HG03196 (cell line): ENCODE results near the gene IFTAP.
A peak's percentile ranks its signal among the peaks of the same experiment; 100 is the strongest.
"Not testable (repeated sequence)": the region's sequence is repeated elsewhere in the genome, so short reads cannot be mapped to it uniquely, and the experiment has no call there.

Experiments used
- ATAC-seq: cut with Tn5 transposase; IDR thresholded peaks from one replicate; pipeline ENCODE4 v1.9.1; 2021; ENCODE audit not compliant: unreplicated experiment

IFTAP gene

GRCh38 chr11:36635066-36635862 is 41.0 kb downstream of the IFTAP start:
- ATAC-seq = no peak

DNA sequence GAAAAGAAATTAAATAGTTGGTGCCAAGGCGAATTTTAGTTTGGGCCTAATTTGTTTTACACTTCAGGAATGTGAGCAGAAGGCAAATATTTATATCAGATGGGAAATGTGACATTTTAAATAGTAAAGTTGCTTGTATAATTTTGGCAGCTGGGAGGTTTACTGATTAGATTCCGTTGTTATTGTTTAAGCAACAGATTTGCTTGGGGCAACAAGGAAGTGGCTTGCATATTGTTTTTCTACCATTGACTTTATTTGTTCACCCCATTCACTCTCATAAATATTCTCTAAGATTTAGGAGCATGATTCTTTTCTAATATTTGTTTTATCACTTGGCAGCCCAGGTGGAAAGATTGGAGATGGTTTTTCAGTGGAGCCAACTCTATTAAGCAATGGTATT is 44.3 kb downstream of the IFTAP start:
- ATAC-seq = no peak

- ATAC-seq = no peak
These were observed 63.4 kb downstream of the IFTAP start for GRCh38 chr11:36657610-36658267.

- ATAC-seq = not testable (repeated sequence)
These were observed 67.1 kb downstream of the IFTAP start for GRCh38 chr11:36661359-36661758.

- ATAC-seq = no peak
These were observed 78.6 kb downstream of the IFTAP start for GRCh38 chr11:36672815-36673450.

DNA sequence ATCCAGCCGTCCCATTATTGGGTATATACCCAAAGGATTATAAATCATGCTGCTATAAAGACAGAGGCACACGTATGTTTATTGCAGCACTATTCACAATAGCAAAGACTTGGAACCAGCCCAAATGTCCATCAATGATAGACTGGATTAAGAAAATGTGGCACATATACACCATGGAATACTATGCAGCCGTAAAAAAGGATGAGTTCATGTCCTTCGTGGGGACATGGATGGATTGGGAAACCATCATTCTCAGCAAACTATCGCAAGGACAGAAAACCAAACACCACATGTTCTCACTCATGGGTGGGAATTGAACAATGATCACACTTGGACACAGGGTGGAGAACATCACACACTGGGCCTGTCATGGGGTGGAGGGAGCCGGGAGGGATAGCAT is 85.2 kb downstream of the IFTAP start:
- not testable (repeated sequence) for ATAC-seq

- no peak for ATAC-seq
These were observed 89.5 kb downstream of the IFTAP start for GRCh38 chr11:36683818-36684217.

- ATAC-seq = no peak
These were observed 90.8 kb downstream of the IFTAP start for GRCh38 chr11:36684840-36685801.

GRCh38 chr11:36688132-36688531 is 93.8 kb downstream of the IFTAP start:
- ATAC-seq = no peak

- no peak for ATAC-seq
These were observed 94.4 kb downstream of the IFTAP start for GRCh38 chr11:36688571-36689291.

DNA sequence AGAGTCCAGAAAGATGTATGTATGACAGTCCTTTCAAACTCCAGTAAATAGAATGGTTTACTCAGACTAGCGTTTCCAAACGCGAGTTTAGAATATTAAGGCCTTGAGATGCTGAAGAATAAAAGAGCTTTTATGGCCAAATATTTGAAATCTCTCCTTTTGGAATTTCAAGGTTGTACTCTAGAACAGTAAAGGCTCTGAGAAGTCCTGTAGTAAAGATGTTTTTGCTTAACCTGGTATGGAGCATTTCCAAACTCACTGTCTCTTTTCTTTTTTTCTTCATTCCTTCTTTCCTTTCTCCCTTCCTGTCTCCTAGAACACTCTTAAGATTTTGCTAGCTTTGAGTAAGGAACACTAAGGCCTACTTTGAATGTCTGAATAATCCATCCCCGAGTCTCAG is 95.1 kb downstream of the IFTAP start:
- ATAC-seq = no peak

DNA sequence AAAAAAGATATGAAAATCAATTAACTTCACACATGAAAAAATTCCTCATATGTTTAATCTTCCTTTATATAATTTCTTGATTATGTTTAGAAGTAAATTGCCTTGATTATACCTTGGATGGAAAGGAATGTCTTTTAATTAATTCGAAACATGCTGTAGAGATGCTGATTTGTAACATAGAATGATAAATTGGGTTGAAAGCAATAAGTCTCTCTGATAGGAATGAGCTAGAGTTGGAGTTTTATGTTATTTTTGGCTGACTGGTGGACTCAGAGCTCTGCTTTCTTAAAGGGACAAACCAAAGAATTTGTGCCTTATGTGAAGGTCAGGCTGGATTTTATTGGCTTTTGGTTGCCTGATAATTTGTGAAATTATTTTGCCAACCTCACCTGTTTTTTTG is 98.4 kb downstream of the IFTAP start:
- no peak for ATAC-seq

- ATAC-seq = no peak
These were observed 99.0 kb downstream of the IFTAP start for GRCh38 chr11:36693139-36693843.

GRCh38 chr11:36695111-36695510 is 100.8 kb downstream of the IFTAP start:
- ATAC-seq = no peak

GRCh38 chr11:36695571-36695970 is 101.3 kb downstream of the IFTAP start:
- ATAC-seq = no peak

- ATAC-seq = no peak
These were observed 102.2 kb downstream of the IFTAP start for GRCh38 chr11:36696550-36696949.

- no peak for ATAC-seq
These were observed 105.0 kb downstream of the IFTAP start for GRCh38 chr11:36699271-36699670.

DNA sequence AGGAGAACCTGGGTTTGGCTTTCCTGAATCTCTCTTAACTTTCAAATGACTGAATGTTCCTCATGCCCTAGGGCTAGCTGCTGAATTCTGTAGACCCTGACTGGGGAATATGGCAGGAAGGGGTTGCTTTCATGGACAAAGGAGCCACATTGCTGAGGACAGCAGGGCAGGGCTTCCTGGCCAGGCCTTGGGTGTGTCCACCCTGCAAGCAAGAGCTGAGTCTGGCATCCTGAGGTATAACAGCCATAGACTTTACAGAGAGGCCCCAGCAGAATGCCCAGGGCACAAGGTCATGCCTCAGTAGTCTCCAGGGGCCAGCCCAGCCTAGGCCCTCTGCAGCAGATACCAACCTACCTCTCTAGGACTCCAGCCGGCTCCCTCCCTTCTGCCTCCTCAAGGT is 105.9 kb downstream of the IFTAP start:
- no peak for ATAC-seq

GRCh38 chr11:36702330-36703054 is 108.2 kb downstream of the IFTAP start:
- ATAC-seq = peak; percentile 79
